HCT116 (cell line): Measurements from ENCODE around the gene CPN2. TPM values are rescaled to one million over a fixed set of nuclear protein-coding genes. Genes with fewer than 3 reads are reported as not detected.

ENCODE experiments used
- ATAC-seq: fragments of 200-7000 bp; cut with Tn5 transposase; 2 replicates; pipeline ENCODE4 v1.9.1; 2020; ENCODE audit warnings: mild to moderate bottlenecking, moderate library complexity
- BruUV-seq: library from RNA; stranded (reverse); fragments of 400-500 nt; replicated peaks from 2 replicates; lab custom pipeline; 2021; lab: Mats Ljungman, UMichigan
- CTCF ChIA-PET: fragments of 300-600 bp; sonication (Branson Sonifier 250); formaldehyde crosslinking; loops from one replicate; lab custom pipeline; 2021; ENCODE audit warnings: antibody characterized with exemption; lab: Charles Lee
- POLR2A ChIA-PET: fragments of 300-600, 350-600 bp; sonication (Branson Sonifier 250); formaldehyde crosslinking; loops from one replicate; lab custom pipeline; 2021; ENCODE audit warnings: antibody characterized with exemption; lab: Charles Lee
- RAD21 ChIA-PET, 2 experiments: fragments of 300-600 bp; sonication (Branson Sonifier 250); formaldehyde crosslinking; loops; one replicate each; lab custom pipeline; 2023; ENCODE audit warnings: low total read pairs in 2 of 2; ENCODE audit not compliant: uncharacterized antibody in 2 of 2, unreplicated experiment in 2 of 2, low non-redundant PET in 1 of 2; lab: Charles Lee
- DNase-seq: peaks from one replicate; pipeline ENCODE4 v3.0.0-alpha.2; 2010; ENCODE audit warnings: low read depth, low spot score
- H2AFZ ChIP-seq: fragments of 200-600 bp; shearing (Covaris generic), sonication (generic); 2 replicates; pipeline ENCODE4 v1.6.1; 2017; ENCODE audit warnings: low read depth, mixed run types, mixed read lengths, antibody characterized with exemption, low read length; ENCODE audit not compliant: poor library complexity, severe bottlenecking
- H3K27ac ChIP-seq: 2 replicates; pipeline ENCODE4 v1.5.1; 2012; ENCODE audit warnings: low read depth, low read length
- H3K27me3 ChIP-seq: fragments of 200-600 bp; sonication (generic); 2 replicates; pipeline ENCODE4 v1.6.1; 2016; ENCODE audit warnings: mixed run types, low read length, mixed read lengths; ENCODE audit not compliant: insufficient read depth
- H3K36me3 ChIP-seq, 2 experiments: fragments of 200-500 bp in 1 of 2; fragments of 200-600 bp in 1 of 2; sonication (Bioruptor generic) in 1 of 2; sonication (generic) in 1 of 2; 2 replicates each; pipeline versions ENCODE4 v1.5.1 to v1.6.1; 2014 to 2016; ENCODE audit warnings: low read length in 2 of 2, inconsistent platforms in 1 of 2, mixed read lengths in 1 of 2, mixed run types in 1 of 2; ENCODE audit not compliant: insufficient read depth in 2 of 2, control insufficient read depth in 1 of 2
- H3K4me1 ChIP-seq, 2 experiments: fragments of 200-600 bp in 1 of 2; sonication (generic) in 1 of 2; 2 replicates each; pipeline versions ENCODE4 v1.5.1 to v1.6.1; 2012 to 2017; ENCODE audit warnings: low read length in 2 of 2, inconsistent platforms in 1 of 2, mild to moderate bottlenecking in 1 of 2, mixed read lengths in 1 of 2, mixed run types in 1 of 2, moderate library complexity in 1 of 2; ENCODE audit not compliant: insufficient read depth in 2 of 2, control insufficient read depth in 1 of 2
- H3K4me2 ChIP-seq: fragments of 200-600 bp; sonication (generic); 2 replicates; pipeline ENCODE4 v1.6.1; 2017; ENCODE audit warnings: mixed run types, low read length, mixed read lengths
- H3K4me3 ChIP-seq, 2 experiments: fragments of 200-600 bp in 1 of 2; sonication (generic) in 1 of 2; replicated peaks in 1 of 2; 2 replicates each; pipeline ENCODE4 v1.5.1; 2011 to 2016; ENCODE audit warnings: low read length in 2 of 2, control low read depth in 1 of 2, low read depth in 1 of 2, mild to moderate bottlenecking in 1 of 2, mixed read lengths in 1 of 2, mixed run types in 1 of 2
- H3K79me2 ChIP-seq: fragments of 200-600 bp; sonication (generic); 2 replicates; pipeline ENCODE4 v1.6.1; 2017; ENCODE audit warnings: mild to moderate bottlenecking, mixed run types, low read length, moderate library complexity, mixed read lengths; ENCODE audit not compliant: insufficient read depth
- H3K9ac ChIP-seq: fragments of 200-600 bp; sonication (generic); 2 replicates; pipeline ENCODE4 v1.6.1; 2016; ENCODE audit warnings: low read length, mixed read lengths
- H3K9me2 ChIP-seq: fragments of 200-600 bp; sonication (generic), shearing (Covaris generic); 2 replicates; pipeline ENCODE4 v1.6.1; 2017; ENCODE audit warnings: mixed run types, mild to moderate bottlenecking, moderate library complexity; ENCODE audit not compliant: insufficient read depth
- H3K9me3 ChIP-seq, 2 experiments: fragments of 200-500 bp in 1 of 2; fragments of 200-600 bp in 1 of 2; sonication (Bioruptor generic) in 1 of 2; sonication (generic) in 1 of 2; 2 replicates each; pipeline ENCODE4 v1.6.1; 2014 to 2017; ENCODE audit warnings: low read length in 2 of 2, mixed read lengths in 2 of 2, inconsistent platforms in 1 of 2, low read depth in 1 of 2, mild to moderate bottlenecking in 1 of 2, mixed run types in 1 of 2, moderate library complexity in 1 of 2; ENCODE audit not compliant: control insufficient read depth in 1 of 2, insufficient read depth in 1 of 2
- H4K20me1 ChIP-seq: fragments of 200-600 bp; sonication (generic), shearing (Covaris generic); 2 replicates; pipeline ENCODE4 v1.6.1; 2017; ENCODE audit warnings: mixed run types, mild to moderate bottlenecking, moderate library complexity; ENCODE audit not compliant: insufficient read depth
- CBX3 ChIP-seq: IDR thresholded peaks from 2 replicates; pipeline ENCODE4 v1.6.1; 2012; ENCODE audit warnings: low read depth
- CEBPB ChIP-seq: IDR thresholded peaks from 2 replicates; pipeline ENCODE4 v1.6.1; 2012; ENCODE audit warnings: low read depth
- CTCF ChIP-seq, 3 experiments: fragments of 200-600 bp in 1 of 3; sonication (generic) in 1 of 3; IDR thresholded peaks in 2 of 3; conservative IDR thresholded peaks in 1 of 3; 2 replicates each; pipeline ENCODE4 v1.5.1; 2012 to 2017; ENCODE audit warnings: low read depth in 2 of 3, low read length in 2 of 3, antibody characterized with exemption in 1 of 3, borderline replicate concordance in 1 of 3, control low read depth in 1 of 3, mild to moderate bottlenecking in 1 of 3, mixed read lengths in 1 of 3, mixed run types in 1 of 3, moderate library complexity in 1 of 3; ENCODE audit not compliant: insufficient read depth in 1 of 3
- EGR1 ChIP-seq: IDR thresholded peaks from 2 replicates; pipeline ENCODE4 v1.6.1; 2012; ENCODE audit warnings: low read depth
- ELF1 ChIP-seq: IDR thresholded peaks from 2 replicates; pipeline ENCODE4 v1.6.1; 2012; ENCODE audit warnings: low read depth, borderline replicate concordance
- EZH2phosphoT487 ChIP-seq: fragments of 200-600 bp; IDR thresholded peaks from 2 replicates; pipeline ENCODE4 v1.6.1; 2018; ENCODE audit warnings: antibody characterized with exemption, borderline replicate concordance
- JUND ChIP-seq: IDR thresholded peaks from 2 replicates; pipeline ENCODE4 v1.6.1; 2012
- SRF ChIP-seq: IDR thresholded peaks from 2 replicates; pipeline ENCODE4 v1.6.1; 2012; ENCODE audit warnings: low read depth
- YY1 ChIP-seq: IDR thresholded peaks from 2 replicates; pipeline ENCODE4 v1.6.1; 2011; ENCODE audit warnings: low read length, low read depth, moderate library complexity, mild to moderate bottlenecking; ENCODE audit not compliant: insufficient replicate concordance; ENCODE audit errors: extremely low read depth
- ZNF274 ChIP-seq: fragments of 200-500 bp; sonication (Bioruptor generic); IDR thresholded peaks from 2 replicates; pipeline ENCODE4 v1.6.1; 2014; ENCODE audit warnings: mild to moderate bottlenecking, low read depth, low read length, inconsistent platforms
- intact Hi-C: fragments of 100-400 bp; cut with micrococcal nuclease; formaldehyde crosslinking; loops from 2 replicates; pipeline ENCODE4 v1.10.0; 2022
- total RNA-seq: library from RNA; stranded (reverse); gene quantifications from one replicate; pipeline ENCODE4 v1.2.1, GENCODE V29; 2021; ENCODE audit not compliant: unreplicated experiment
- TF ChIP-seq, protein P1 (sequence below): IDR thresholded peaks from 2 replicates; pipeline ENCODE4 v1.6.1; 2012

The CPN2 gene
- total RNA-seq, 1 experiment from 2014 or later, result not detected

GRCh38 chr3:194321693-194322640 is 29.2 kb downstream of the CPN2 start:
- Histone ChIP-seq H4K20me1 (no peaks in the 10 kb centered on the region), H3K36me3 (no peaks in the 10 kb centered on the region), H3K9me3 (peaks cover 0 to 7% of the 10 kb centered on the region in 2 experiments; a peak in 1 of 4 replicates), H3K9me2 (no peaks in the 10 kb centered on the region), H3K27ac (peak overlapping the region; percentile 95), H3K4me3 (peak overlapping the region; percentile 73), H3K4me1 (peaks cover 30 to 86% of the 10 kb centered on the region in 2 experiments), H2AFZ (no peak overlapping the region), H3K9ac (peak overlapping the region; percentile 87), H3K27me3 (no peaks in the 10 kb centered on the region), H3K79me2 (peaks cover 18% of the 10 kb centered on the region; the same call in 1 of the 2 replicates), H3K4me2 (peak overlapping the region; percentile 96)
- POLR2A ChIA-PET, result interaction anchor here (0.7 to 1.9 kb wide), 6 partner anchors 12 to 236 kb away, joined by 3 to 5 read pairs (median 4); partner anchors contain the start of gene HES1
- peak; percentile 56 for DNase-seq
- intact Hi-C loops, result loop anchor here (2.0 to 5.0 kb wide), 2 partner anchors 185 to 450 kb away; partner anchors contain the start of gene HES1
- TSS peak; percentile 60 for BruUV-seq
- no peak for TF ChIP-seq CEBPB
- TF ChIP-seq YY1, result peak; percentile 32
- CTCF ChIA-PET, result interaction anchor here (0.9 to 3.0 kb wide), 7 partner anchors 8 to 540 kb away, joined by 3 to 21 read pairs (median 4); no protein-coding TSS in a partner anchor
- peak; percentile 74 for ATAC-seq
- RAD21 ChIA-PET, result interaction anchor here in 1 of 2 experiments (0.9 to 1.1 kb wide), 3 partner anchors 12 to 541 kb away, joined by 3 read pairs; no protein-coding TSS in a partner anchor

DNA sequence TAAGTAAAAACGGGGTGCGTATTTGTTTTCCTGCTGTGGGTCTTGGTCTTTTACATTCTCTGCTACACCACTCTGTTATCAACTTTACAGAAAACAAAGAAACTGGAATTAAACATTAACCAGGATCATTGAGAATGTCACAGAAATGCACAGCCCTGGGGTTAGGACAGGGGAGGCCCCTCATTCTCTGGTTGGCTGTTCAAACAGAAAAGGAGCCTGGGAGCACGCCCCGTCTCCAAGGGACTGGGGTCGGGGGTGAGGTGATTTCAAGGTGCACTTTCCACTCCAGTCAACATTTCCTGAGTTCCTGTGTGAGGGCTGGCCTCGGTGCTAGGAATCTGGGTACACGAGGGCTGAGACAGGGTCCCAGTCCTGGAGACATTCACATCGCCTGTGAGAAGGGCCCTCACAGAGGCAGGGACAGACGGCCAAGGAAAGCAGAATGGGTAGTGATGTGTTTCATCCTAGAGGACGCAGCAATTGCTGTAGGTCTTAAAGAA is 30.3 kb downstream of the CPN2 start:
- CTCF ChIA-PET, result no interaction called here
- H3K27me3 ChIP-seq, result no peaks in the 10 kb centered on the region
- peak overlapping the region in 1 of 2 experiments; percentile 73; a peak in 2 of 4 replicates for H3K4me3 ChIP-seq
- peaks cover 18% of the 10 kb centered on the region; the same call in 1 of the 2 replicates for H3K79me2 ChIP-seq
- no TSS peak for BruUV-seq
- H3K9me3 ChIP-seq, result no peaks in the 10 kb centered on the region
- DNase-seq (no peak), ATAC-seq (no peak)
- RAD21 ChIA-PET, result no interaction called here
- peak overlapping the region; percentile 95; the same call in 1 of the 2 replicates for H3K27ac ChIP-seq
- POLR2A ChIA-PET, result no interaction called here
- peaks cover 34 to 80% of the 10 kb centered on the region in 2 experiments for H3K4me1 ChIP-seq
- TF ChIP-seq EGR1, result no peak
- TF ChIP-seq YY1, result no peak
- TF ChIP-seq CBX3, result no peak
- TF ChIP-seq EZH2phosphoT487, result no peak
- TF ChIP-seq JUND, result no peak
- no peak for TF ChIP-seq CEBPB
- TF ChIP-seq ZNF274, result no peak
- no peak for TF ChIP-seq CTCF (IDR thresholded peaks at IDR 0.05 in 2 of 3, conservative IDR thresholded peaks at IDR 0.05 in 1 of 3; ENCODE audit: borderline replicate concordance in 1 of 3, insufficient read depth in 1 of 3, low read depth in 2 of 3, low read length in 2 of 3)
- TF ChIP-seq SRF, result no peak
- TF ChIP-seq, protein P1, sequence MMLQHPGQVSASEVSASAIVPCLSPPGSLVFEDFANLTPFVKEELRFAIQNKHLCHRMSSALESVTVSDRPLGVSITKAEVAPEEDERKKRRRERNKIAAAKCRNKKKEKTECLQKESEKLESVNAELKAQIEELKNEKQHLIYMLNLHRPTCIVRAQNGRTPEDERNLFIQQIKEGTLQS, result no peak
- no peak for TF ChIP-seq ELF1
- no peaks in the 10 kb centered on the region for H4K20me1 ChIP-seq
- H3K9ac ChIP-seq, result peak overlapping the region; percentile 87; the same call in 1 of the 2 replicates
- intact Hi-C loops, result loop anchor here (5.0 kb wide), 1 partner anchor 448 kb away; no protein-coding TSS in a partner anchor
- H3K36me3 ChIP-seq, result no peaks in the 10 kb centered on the region
- H3K9me2 ChIP-seq, result no peaks in the 10 kb centered on the region
- H2AFZ ChIP-seq, result no peak overlapping the region
- H3K4me2 ChIP-seq, result peak overlapping the region; percentile 96
